HT-29 (cell line): Measurements from ENCODE around the gene ZNF559. TPM values are rescaled to one million over a fixed set of nuclear protein-coding genes. Genes with fewer than 3 reads are reported as not detected.
"Not testable (repeated sequence)": the region's sequence is repeated elsewhere in the genome, so short reads cannot be mapped to it uniquely, and the experiment has no call there.

Experiments used
- DNase-seq: peaks from one replicate; pipeline ENCODE4 v3.0.0-alpha.2; 2015; ENCODE audit warnings: low spot score
- total RNA-seq: library from RNA; depleted of rRNA; stranded (reverse); fragments of >200 nt; shearing (Covaris generic); gene quantifications from 2 replicates; pipeline ENCODE4 v1.2.3, GENCODE V29; 2014; rRNA removed

The ZNF559 gene
- total RNA-seq: 0.74 and 1.1 TPM in 2 replicates

- DNase-seq: peak; percentile 72
These were observed at the start of gene ZNF559 for GRCh38 chr19:9323919-9324583. ZNF559 (plus strand) TSS chr19:9324179; CDS start chr19:9338550, 14,371 bp downstream.

GRCh38 chr19:9283485-9283884, 40.5 kb upstream of the ZNF559 start:
- not testable (repeated sequence) for DNase-seq

- no peak for DNase-seq
These were observed 34.6 kb upstream of the ZNF559 start for GRCh38 chr19:9289231-9289884.

- DNase-seq: no peak
These were observed 28.5 kb upstream of the ZNF559 start for GRCh38 chr19:9295411-9295849.

- DNase-seq: no peak
These were observed 27.6 kb upstream of the ZNF559 start for GRCh38 chr19:9296336-9296735.

- DNase-seq: no peak
These were observed 17.5 kb upstream of the ZNF559 start for GRCh38 chr19:9306443-9306842.

GRCh38 chr19:9308091-9308770, 15.7 kb upstream of the ZNF559 start:
- DNase-seq: no peak

- DNase-seq: peak; percentile 96
These were observed 14.6 kb upstream of the ZNF559 start, which contains the start of gene ZNF699 for GRCh38 chr19:9309139-9309973. ZNF699 (minus strand) TSS chr19:9309838; CDS start chr19:9305119, 4,719 bp downstream.

GRCh38 chr19:9309974-9310446, 14.0 kb upstream of the ZNF559 start:
- DNase-seq: peak; percentile 92

GRCh38 chr19:9313756-9314155, 10.2 kb upstream of the ZNF559 start:
- no peak for DNase-seq

GRCh38 chr19:9321338-9321737, 2.6 kb upstream of the ZNF559 start:
- no peak for DNase-seq

GRCh38 chr19:9321756-9322155, 2.2 kb upstream of the ZNF559 start:
- not testable (repeated sequence) for DNase-seq

GRCh38 chr19:9322201-9322600, 1.8 kb upstream of the ZNF559 start:
- DNase-seq: not testable (repeated sequence)

GRCh38 chr19:9323557-9323918, 441 bp upstream of the ZNF559 start:
- DNase-seq: peak; percentile 35

GRCh38 chr19:9324584-9324962, 594 bp downstream of the ZNF559 start:
- no peak for DNase-seq

- no peak for DNase-seq
These were observed 6.0 kb downstream of the ZNF559 start for GRCh38 chr19:9329999-9330398.

GRCh38 chr19:9342610-9343304, 18.8 kb downstream of the ZNF559 start:
- DNase-seq: no peak

- no peak for DNase-seq
These were observed 21.0 kb downstream of the ZNF559 start for GRCh38 chr19:9345005-9345404.

GRCh38 chr19:9348253-9348652, 24.3 kb downstream of the ZNF559 start:
- DNase-seq: no peak

- no peak for DNase-seq
These were observed 24.7 kb downstream of the ZNF559 start for GRCh38 chr19:9348671-9349070.

- no peak for DNase-seq
These were observed 28.5 kb downstream of the ZNF559 start for GRCh38 chr19:9352505-9352904.
